HG03520 (cell line): ENCODE measurements around the gene GLRA1.
"Not testable (repeated sequence)": the region's sequence is repeated elsewhere in the genome, so short reads cannot be mapped to it uniquely, and the experiment has no call there.

Experiments
- ATAC-seq: cut with Tn5 transposase; IDR thresholded peaks from one replicate; pipeline ENCODE4 v1.9.1; 2021; ENCODE audit warnings: mild to moderate bottlenecking, moderate library complexity; ENCODE audit not compliant: unreplicated experiment

Gene GLRA1

DNA sequence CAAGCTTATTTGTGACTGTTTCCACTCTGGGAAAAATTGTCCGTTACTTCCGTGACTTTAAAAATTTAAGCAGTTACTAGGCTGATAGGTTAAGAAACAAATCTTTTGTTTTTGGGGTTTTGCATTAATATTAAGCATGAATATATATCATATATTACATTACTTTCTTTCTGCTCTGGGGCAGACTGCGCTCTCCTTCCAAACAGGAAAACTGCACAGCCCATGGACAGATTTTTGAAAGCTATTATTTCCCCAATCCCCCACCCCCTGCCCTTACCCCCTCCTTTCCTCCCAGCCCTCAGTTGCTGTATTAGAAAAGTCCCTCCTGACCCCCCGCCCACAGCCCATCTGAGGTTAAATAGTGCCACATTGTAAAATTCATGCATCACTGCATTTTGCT lies 102.5 kb downstream of the GLRA1 start:
- ATAC-seq, result no peak

DNA sequence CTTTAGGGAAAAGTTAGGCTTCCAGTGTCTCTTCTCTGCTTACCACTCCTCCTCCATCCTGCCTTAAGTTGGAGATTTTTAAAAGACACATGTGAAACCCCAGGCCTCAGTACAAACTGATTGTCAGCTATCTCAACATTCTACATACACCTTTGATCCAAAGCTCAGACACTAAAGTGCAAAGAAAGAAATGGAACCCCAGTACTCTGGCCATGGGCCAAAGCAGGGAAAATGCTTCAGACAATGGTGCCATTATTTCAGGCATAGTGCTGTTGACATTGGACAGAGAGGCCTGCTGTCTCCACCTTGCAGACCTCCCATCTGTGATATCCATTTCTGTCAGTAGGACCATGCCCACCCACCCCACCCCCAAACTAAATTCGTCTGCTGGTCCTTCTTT lies 103.7 kb downstream of the GLRA1 start:
- no peak for ATAC-seq

DNA sequence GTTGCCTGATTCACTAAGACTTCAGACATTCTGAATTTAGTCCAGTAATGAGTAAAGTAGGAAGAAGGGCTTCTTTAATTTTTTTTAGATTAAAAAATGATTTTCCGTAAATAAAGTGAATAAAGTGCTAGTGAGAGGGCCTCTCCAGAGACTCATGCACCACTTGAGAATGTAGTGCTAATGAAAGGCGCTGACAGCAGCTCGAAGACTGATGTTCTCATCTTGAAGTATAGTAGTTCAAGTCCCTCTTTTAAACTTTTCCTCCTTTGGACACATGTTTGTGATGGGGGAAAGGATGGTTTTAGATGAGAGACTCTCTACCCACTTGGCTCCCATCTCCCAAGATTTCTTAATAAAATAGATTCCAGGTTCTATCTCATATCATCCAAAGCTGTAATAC lies 104.4 kb downstream of the GLRA1 start:
- ATAC-seq, result no peak

DNA sequence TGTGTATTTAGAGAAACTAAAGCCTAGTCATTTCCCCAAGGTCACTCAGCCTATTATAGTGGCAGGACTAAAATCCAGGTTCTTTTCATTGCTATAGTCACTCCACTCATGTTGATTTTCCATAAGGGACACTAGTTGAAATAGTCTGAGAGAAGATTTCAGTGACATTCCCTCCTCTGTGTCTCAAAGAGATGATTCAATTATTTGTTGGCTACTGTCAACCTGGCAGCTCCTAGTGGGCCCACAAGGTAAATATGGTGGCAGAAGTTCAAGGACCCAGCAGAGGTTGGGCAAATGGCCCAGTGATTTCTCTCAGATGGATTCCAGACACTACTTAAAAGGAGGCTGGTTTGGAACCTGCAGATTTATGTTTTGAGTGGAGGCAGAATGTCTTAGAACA lies 104.8 kb downstream of the GLRA1 start:
- ATAC-seq, result no peak

DNA sequence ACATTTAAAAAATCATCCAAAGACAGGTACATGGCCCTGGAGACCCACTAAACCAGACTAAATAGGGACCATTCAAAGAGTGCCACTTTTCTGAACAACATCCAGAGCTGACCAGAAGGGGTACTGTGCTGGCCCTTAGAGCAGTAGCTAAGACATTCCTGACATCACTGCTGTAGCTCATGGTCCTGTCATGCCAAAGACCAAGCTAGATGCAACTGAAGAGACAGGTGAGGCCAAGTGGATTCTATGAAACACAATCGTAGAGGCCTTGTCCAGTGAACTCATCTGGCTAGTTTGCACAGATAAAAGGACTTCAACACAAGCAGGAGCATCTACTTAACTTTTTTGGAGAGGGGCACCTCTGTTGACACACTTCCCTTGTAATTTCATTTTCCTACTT lies 109.6 kb downstream of the GLRA1 start:
- no peak for ATAC-seq

DNA sequence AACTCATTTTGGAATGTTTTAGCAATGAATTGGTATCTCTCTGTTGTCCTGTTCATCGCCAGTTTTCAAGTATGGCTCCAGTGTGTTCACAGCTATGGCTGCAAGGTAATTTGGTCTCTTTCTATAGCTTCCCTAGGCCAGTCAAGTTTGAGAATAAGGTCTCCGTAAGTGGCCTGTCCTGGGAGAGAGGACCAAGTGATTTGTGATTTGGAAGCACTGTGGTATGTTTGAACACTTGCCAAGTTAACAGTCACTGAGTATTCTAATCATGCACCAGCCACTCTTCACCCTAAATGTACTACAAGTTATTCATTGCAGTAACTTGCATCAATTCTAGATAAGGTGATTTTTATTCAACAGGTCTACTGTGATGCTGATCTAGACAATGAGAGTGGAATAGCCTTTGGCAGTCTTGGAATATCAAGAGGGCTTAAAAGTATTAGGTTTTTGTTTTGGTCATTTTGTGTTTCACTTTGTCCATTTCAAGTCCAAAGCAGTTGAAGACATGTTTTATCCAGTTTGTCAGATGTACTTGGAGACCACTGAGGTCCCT lies 111.8 kb downstream of the GLRA1 start:
- no peak for ATAC-seq

DNA sequence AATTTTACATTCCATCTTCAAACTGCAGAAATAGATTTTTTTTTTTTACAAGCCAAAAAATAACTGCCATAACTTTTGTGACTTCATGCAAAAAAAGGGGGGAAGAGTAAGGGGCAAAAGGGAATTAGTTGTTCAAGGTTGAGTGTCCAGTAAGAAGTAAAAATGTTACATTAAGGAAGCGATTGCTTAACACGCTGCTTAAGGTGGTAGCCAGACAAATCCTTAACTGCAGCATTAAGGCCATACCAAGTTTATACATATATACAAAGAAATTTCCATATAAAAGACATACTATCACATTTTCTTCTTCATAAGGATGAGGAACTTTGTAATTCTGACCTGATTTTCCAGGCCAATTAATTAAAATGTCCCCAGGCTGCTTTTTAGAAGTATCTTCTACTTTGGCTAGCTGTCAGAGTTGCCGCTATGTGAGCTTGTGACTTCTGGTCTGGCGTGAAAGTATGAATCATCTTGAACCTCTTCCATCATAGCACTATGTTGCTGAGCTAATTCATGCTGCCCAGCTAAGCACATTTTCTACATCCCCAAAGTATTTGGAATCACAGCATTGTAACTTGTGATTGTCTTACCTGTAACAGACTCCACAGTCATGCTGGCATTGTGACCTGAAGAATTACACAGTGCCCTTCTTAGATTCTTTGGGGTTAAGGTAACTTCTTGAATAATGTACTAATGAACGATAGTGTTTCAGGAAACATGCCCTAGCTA lies 112.9 kb downstream of the GLRA1 start:
- no peak for ATAC-seq

DNA sequence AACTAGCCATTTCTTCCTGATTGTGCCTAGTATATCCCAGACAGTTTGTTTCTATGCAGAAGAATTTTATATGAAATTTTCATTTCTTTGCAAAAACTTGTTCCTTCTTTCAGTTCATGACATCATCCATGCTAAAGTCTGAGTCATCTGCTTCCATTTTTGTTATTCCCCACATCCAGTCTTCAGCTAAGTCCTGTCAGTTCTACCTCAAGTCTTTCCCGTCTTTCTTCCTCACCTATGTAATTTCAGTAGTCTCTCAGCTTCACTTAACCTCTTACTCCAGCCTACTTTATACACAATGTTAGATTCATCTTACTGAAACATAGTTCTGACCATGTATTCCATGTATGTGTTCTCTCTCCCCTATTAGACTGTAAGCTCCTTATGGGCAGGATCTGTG lies 113.8 kb downstream of the GLRA1 start:
- no peak for ATAC-seq

DNA sequence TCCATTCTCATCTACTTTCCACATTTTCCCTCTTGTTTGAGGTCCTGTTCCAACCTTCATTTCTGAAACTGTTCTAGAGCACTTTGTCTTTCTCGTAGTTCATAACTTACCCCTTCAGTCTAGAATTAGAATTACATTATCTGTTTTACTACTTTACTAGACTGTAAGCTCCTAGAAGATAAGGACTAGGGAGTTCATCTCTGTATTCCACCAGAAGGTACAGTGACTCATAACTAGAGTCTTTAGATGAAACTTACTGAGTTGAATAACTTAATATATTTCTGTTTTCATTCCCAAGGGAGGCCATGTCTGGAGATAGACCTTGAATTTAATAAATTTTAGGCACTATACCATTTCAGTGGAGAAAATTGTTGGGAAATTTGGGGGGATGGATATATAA lies 114.2 kb downstream of the GLRA1 start:
- no peak for ATAC-seq

DNA sequence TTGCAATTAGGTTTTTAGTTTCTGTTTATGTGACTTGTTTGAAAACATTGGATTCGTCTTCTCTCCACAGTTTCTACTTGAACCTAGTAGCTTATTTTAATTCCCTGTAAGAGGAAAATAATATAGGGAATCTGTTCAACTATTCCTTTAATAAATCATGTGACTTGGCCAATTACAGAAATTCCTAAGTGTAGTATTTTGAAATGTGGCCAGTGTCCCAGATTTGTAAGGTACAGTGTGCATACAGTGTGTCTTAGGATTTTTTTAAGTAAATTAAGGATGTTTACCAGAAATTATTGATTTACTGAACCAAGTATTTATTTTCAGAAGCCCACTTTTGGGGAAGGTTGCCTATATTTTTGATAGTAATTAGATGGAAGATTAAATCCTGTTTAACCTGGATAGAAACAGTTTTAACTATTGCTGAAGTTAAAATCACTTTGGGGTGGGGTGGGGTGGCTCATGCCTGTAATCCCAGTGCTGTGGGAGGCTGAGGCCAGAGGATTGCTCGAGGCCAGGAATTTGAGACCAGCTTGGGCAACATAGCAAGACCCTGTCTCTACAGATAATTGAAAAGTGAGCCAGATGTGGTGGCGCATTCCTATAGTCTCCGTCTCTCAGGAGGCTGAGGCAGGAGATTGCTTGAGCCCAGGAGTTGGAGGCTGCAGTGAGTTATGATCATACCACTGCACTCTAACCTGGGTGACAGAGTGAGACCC lies 116.0 kb downstream of the GLRA1 start:
- no peak for ATAC-seq

DNA sequence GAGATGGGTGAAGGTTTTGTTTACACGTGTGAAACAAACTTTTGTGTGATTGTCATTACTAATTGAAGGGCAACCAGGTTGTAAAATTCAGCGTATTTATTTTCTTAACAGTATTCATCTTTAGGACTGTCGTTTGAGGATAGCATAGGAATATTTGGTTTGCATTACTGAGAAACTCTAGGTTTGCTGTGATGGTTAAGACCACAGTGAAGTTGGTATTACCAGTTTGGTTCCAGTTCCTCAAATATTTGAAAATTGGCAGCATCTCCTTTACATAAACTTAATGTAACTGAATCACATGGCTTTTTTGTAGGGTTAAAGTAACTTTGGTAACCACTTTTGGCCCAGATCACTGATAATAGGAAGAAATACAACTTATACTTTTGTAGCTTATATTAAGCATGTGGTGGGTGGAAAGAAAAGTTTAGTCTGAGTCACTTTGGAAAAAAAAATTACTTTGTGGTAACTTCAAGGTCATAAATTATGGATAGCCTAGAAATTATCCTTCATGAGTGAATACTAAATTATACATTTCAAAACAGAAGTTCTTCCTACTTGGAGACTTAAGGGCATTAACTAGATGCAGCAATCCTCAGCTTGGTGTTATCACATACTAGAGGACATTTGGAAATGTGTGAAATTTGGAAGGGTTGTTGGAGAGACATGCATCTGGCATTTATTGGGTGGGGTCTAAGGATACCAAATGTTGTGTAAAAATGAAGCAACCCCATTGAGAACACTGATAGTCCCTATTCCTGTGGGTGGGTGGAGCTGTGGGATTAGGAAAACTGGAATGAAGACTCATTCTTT lies 119.0 kb downstream of the GLRA1 start:
- no peak for ATAC-seq

DNA sequence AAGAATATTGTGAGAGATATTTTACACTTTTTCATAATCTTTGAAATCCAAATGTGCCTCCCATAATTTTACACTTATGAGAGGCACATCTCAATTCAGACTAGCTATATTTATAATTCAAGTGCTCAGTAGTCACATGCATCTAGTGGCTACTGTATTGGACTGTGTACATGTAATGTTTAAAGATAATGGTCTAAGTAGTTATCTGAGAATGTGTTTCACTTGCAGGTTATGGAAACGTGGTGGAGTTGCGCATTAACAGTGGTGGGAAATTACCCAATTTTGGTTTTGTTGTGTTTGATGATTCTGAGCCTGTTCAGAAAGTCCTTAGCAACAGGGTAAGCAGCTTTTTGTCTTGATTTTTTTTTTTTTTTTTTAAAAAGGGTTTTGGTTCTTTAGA lies 124.1 kb downstream of the GLRA1 start:
- ATAC-seq, result no peak

DNA sequence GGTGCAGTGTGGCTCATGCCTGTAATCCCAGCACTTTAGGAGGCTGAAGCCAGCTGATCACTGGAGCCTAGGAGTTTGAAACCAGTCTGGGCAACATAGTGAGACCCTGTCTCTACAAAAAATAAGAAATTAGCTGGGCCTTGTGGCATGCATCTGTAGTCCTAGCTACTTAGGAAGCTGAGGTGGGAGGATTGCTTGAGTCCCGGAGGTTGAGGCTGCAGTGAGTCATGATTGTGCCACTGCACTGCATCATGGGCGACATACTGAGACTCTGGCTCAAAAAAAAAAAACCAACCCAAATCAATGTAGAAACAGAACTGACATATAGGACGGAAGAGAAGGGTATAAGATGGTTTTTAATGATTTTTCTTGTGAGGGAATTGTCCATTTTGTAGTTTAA lies 125.2 kb downstream of the GLRA1 start:
- no peak for ATAC-seq

DNA sequence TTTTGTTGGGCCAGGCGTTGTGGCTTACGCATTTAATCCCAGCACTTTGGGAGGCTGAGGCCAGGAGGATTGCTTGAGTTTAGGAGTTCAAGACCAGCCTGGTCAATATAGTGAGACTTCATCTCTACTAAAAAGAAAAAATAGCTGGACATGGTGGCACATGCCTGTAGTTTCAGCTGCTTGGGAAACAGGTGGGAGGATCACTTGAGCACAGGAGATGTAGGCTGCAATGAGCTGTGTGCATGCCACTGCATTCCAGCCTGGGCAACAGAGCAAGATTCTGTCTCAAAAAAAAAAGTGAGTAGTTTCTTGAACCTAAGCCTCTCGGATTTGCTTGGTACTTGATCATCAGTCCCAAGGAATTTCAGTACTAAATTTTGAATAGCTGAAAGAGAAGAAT lies 126.0 kb downstream of the GLRA1 start:
- ATAC-seq, result no peak

DNA sequence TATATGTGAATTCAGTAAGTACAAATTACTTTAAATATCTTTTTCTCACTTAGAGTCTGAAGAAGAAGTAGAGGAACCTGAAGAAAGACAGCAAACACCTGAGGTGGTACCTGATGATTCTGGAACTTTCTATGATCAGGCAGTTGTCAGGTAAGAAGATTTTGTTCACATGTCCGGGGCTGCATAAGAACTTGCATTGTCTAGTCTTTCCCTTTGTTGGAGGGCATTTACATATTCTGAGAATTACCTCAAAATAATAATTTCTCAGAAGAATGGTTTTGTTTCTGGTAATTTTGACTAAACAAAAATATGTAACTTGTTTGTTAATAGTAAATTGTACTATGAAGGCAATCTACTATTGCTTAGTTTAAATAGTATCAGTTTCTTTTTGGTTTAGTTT lies 129.2 kb downstream of the GLRA1 start:
- no peak for ATAC-seq

DNA sequence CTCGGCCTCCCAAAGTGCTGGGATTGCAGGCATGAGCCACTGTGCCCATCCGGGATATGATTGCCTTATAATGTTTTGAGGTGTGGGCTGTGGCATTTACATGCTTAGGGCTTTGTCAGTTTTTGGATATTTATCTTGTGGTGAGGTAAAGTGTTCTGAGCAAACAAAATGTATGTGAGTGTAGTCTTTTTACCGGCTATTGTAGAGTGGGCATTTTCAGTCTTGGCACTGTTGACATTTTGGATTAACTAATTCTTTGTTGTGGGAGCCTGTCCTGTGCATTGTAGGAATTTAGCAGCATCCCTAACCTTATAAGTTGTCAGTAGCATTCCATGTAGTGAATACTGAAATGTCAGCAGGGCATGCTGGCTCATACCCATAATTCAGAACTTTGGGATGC lies 131.3 kb downstream of the GLRA1 start:
- no peak for ATAC-seq

DNA sequence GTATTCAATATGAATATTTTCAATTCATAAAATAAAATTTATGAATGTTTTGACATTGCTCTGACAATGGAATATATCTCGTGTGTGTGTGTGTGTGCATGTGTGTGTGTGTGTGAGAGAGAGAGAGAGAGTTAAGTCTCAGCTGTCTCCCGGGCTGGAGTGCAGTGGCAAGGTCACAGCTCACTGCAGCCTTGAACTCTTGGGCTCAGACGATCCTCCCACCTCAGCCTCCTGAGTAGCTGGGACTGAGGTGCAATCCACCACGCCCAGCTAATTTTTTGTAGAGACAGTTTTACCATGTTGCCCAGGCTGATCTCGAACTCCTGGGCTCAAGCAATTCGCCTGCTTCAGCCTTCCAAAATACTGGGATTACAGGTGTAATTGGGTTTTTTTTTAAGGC lies 136.8 kb downstream of the GLRA1 start:
- ATAC-seq, result no peak

DNA sequence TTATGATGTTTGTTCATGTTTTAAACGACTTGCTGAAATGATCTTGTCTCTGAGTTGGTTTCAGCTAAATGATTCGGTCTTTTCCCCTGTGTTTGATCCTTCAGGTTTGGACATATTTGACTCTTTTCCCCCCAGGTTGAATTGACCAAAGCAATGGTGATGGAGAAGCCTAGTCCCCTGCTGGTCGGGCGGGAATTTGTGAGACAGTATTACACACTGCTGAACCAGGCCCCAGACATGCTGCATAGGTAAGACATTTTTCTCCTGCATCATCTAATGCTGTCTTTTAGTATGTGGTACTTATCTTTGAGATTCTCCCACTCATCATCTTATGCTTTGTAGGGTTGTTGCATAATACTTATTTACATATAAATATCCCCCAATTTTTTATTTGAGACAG lies 138.2 kb downstream of the GLRA1 start:
- no peak for ATAC-seq

DNA sequence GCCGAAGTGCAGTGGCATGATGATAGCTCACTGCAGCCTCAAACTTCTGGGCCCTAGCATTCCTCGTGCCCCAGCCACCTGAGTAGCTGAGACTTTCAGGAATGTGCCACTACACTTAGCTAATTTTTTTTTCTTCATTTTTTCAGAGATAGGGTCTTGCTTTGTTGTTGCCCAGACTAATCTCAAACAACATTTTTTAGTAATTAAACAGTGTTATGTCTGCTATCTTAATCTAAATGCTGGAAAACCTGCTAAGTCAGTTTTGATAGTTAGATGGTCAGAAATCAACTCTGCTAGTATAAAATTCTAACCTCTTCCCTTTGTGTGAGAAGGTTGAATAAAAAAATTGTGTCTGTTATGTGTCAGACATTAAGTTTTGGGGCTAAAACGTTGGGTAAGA lies 140.5 kb downstream of the GLRA1 start:
- ATAC-seq, result no peak

DNA sequence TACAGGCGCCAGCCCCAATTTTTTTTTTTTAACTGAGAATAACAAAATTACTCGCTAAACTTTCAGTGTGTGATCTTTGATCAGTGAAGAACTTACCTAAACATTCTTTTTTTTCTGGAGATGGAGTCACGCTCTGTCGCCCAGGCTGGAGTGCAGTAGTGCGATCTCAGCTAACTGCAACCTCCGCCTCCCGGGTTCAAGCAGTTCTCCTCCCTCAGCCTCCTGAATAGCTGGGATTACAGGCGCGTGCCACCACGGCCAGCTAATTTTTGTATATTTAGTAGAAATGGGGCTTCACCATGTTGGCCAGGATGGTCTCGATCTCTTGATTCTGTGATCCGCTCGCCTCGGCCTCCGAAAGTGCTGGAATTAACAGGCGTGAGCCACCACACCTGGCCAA lies 141.0 kb downstream of the GLRA1 start:
- ATAC-seq, result not testable (repeated sequence)

DNA sequence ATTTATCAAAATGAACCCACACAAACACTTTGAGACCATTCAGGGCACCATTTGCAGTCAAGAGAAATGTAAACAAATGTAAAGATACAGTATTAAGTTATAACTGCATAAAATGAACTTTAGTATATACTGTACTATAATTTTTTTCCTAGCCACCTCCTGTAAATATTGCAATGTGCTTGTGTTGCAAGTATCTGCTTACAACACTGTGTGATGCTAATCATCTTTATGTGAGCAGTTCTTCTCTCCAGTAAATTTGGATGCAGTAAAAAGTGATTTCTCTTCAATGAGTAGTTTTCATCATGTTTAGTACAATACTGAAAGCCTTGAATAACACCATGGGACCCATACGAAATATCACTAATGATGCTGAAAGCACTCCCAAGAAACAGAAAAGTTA lies 143.4 kb downstream of the GLRA1 start:
- no peak for ATAC-seq

DNA sequence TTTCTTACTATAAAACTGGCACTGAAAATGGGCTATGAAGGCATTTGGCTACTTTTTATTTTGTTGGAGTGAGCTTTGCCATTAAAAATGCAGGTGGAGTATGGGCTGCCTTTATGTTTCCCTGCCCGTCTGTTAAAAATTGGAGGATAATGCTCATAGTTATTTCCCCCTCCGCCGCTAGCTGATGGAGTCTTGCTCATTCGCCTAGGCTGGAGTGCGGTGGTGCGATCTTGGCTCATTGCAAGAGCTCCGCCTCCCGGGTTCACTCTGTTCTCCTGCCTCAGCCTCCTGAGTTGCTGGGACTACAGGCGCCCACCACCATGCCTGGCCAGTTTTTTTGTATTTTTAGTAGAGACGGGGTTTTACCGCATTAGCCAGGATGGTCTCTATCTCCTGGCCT lies 144.3 kb downstream of the GLRA1 start:
- ATAC-seq, result no peak
